HG02852 (cell line): ENCODE data around the gene TK2.
"Not testable (repeated sequence)": the region's sequence is repeated elsewhere in the genome, so short reads cannot be mapped to it uniquely, and the experiment has no call there.

Experiments
- ATAC-seq: cut with Tn5 transposase; IDR thresholded peaks from one replicate; pipeline ENCODE4 v1.9.1; 2021; ENCODE audit warnings: mild to moderate bottlenecking, moderate library complexity; ENCODE audit not compliant: unreplicated experiment

Gene TK2

DNA sequence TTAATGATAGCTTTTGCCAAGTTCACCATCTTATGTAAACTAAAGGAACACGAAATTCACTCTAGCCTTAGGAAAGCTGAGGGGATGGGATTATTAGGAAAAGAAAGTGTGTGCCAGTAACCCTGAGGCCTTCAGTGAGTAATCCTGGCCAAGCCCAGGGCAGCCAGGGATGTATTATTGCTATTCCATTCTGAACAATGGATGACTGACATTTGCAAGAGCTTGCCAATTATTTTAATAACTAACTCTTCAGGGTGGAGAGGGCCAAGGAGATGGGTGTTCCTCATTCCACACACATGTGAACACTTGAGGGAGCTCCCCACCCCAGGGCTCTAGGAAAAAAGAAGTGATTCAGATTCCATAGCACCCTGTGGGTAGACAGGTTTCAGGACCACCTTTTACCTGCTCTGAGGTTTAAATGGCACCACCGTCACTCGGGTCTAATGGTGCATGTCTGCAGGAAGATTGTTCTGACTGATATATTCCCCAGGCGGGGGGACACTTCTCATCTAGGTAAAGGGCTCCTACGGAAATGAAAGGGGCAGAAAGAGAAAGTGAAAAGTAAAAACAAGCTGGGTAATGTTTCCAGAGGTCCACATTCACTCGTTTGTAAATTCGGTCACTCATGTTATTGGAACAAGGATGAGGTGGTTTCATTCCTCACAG is 41.5 kb downstream of the TK2 start:
- ATAC-seq = peak; percentile 59

DNA sequence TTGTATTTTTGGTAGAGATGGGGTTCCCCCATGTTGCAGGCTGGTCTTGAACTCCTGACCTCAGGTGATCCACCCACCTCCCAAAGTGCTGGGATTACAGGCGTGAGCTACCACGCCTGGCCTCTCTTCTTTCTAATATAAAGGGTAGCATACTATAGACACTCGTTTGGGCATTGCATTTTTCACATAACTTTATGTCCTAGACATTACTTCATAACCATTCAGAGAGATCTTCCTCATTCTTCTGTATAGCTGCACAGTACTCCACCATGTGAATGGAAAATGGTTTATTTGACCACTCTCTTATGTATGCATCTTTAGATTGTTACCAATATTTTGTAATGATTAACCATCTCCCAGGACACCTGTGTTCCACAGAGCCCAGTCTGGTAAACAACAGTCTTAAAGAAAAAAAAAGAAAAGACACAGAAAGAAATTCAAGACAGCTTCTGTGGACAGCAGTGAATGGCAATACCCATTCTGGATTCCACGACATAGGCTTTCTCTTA is 42.1 kb downstream of the TK2 start:
- ATAC-seq = no peak

DNA sequence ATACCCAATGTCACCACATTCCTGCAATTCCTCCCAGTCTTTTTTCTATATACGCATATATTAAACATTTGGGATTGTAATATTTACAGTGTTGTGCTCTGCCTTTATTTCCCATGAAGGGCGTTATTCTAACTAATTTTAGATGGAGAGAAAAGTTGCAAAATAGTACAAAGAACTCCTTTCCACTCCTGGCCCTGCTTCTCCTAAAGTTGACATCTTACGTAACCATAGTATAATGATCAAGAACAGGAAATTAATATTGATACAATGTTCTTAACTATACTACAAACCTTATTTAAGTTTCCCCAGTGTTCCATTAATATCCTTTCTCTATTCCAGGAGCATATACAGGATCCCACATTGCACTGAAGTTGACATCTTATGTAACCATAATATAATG is 46.3 kb downstream of the TK2 start:
- no peak for ATAC-seq

DNA sequence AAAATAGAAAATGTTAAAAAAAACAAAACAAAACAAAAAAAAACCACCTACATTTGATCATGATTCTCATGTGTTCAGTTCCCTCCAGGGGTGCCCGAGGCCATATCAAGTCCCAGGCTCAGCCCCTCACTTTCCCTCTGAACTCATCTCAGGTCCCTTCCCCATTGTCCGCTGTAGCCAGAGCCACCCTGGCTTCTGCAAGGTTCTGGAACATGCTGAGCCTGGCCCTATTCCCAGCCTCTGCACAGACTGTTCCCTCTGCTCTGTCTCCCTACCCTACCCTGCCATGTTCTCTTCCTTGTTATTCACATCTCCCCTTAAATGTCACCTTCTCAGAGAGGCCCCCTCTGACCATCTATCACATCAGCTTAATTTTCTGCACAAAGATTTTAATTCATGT is 46.9 kb downstream of the TK2 start:
- ATAC-seq = no peak

DNA sequence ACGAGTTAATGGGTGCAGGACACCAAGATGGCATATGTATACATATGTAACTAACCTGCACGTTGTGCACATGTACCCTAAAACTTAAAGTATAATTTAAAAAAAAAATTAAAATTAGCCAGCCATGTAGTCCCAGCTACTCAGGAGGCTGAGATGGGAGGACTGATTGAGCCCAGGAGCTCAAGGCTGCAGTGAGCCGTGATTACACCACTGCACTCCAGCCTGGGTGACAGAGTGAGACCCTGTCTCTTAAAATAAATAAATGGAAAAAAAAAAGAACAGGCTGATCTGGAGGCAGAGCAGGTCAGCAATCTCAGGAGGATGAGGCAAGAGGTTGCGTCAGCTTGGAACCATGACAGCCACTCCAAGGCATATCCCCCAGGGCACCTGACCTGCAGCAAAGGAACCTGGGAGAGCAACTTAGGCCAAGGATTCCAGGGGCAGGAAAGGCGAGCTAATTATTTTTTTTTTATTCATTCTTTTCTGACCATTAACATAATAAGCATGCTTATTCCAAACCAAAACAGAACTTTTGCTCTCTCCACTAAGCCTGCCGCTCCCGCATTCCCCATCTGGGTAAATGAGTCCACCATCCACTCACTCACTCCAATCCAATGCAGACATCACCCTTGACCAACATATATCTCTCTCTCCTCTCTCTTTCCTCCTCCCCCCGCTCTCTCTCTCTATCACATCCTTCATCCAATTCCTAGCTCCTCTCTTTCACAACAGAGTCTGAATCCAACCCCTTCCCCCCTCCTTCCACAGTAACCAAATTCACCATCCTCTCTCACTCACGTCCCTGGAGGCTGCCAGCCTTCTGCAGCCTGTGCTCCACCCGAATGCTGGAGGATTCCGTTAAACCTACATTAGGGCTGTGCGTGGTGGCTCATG is 47.7 kb downstream of the TK2 start:
- no peak for ATAC-seq

DNA sequence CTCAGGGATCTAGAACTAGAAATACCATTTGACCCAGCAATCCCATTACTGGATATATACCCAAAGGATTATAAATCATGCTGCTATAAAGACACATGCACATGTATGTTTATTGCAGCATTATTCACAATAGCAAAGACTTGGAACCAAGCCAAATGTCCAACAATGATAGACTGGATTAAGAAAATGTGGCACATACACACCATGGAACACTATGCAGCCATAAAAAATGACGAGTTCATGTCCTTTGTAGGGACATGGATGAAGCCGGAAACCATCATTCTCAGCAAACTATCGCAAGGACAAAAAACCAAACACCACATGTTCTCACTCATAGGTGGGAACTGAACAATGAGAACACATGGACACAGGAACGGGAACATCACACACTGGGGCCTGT is 48.4 kb downstream of the TK2 start:
- ATAC-seq = not testable (repeated sequence)

DNA sequence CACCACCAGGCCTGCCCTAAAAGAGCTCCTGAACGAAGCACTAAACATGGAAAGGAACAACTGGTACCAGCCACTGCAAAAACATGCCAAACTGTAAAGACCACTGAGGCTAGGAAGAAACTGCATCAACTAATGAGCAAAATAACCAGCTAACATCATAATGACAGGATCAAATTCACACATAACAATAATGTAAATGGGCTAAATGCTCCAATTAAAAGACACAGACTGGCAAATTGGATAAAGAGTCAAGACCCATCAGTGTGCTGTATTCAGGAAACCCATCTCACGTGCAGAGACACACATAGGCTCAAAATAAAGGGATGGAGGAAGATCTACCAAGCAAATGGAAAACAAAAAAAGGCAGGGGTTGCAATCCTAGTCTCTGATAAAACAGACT is 52.0 kb downstream of the TK2 start:
- ATAC-seq = not testable (repeated sequence)

DNA sequence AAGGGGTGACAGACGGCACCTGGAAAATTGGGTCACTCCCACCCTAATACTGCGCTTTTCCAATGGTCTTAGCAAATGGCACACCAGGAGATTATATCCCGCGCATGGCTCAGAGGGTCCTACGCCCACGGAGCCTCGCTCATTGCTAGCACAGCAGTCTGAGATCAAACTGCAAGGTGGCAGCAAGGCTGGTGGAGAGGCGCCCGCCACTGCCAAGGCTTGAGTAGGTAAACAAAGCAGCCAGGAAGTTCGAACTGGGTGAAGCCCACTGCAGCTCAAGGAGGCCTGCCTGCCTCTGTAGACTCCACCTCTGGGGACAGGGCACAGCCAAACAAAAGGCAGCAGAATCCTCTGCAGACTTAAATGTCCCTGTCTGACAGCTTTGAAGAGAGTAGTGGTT is 53.7 kb downstream of the TK2 start:
- not testable (repeated sequence) for ATAC-seq

DNA sequence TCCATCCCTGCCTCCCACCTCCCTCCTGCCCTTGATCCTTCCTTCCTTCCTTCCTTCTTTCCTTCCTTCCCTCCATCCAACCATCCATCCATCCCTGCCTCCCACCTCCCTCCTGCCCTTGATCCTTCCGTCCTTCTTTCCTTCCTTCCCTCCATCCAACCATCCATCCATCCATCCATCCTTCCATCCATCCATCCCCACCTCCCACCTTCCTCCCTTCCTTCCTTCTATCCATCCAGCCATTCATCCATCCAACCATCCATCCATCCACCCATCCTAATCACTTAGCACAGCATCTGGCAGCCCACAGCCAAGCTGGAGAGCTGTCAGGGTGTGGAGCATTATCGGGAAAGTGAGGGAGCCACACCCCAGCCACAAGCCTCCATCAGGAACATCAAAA is 54.5 kb downstream of the TK2 start:
- ATAC-seq = no peak

DNA sequence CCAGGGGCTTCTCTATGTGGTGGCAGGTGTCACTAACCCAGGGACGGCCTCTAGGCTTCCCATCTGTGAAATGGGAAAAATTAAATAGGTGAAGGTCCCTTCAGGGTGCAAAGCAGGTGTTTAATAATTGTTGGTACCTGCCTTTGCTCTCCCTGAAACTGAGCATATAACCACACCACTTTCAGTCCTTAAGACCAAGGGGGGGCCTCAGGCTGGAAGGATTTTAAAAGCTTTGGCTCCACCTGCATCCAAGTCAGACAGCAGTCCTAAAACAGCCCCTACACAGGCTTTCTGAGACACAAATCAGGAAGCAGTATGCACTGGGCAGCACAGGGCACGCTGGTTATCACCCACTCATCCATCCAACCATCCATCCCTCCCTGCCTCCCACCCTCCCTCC is 55.0 kb downstream of the TK2 start:
- no peak for ATAC-seq

DNA sequence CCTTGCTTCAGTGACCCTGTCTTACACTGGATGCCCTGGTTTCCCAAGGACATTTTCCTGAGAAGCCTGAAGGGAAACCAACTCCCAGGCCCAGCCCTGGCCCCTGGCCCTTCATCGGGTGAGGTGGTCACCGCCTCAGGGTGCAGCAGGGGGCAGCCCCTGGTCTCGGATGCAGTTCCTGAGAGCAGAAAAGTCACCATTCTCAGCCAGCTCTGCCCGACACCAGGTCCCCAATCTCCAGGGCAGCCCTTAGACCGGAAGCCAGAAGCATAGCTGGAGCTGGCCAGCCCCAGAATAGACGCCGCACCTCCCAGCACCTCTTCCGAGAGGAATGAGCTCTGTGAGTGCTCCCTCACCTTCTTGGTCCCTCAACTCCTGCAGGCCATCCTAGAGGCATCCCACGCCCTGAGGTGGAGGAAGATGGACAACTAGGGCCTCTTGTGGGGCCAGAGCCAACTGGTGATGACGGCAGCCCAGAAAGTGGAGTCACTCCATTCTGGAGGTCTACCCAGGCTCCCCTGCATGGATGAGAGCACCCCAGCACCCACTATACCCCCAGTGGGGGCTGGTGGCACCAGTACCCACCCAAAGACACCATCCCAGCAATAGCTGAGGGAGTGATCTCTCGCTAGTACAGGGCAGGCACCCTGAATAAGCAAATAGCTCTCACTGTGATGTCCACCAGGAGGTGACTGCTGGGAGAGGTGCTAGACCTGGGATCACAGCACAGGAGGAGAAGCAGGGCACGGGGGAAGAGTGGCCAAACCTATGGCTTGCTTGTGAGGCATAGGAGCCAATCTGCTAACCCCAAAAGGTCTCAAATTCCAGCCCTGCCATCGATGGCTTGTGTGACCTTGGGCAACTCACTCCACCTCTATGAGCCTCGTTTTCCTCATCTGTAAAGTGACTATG is 56.2 kb downstream of the TK2 start:
- no peak for ATAC-seq

DNA sequence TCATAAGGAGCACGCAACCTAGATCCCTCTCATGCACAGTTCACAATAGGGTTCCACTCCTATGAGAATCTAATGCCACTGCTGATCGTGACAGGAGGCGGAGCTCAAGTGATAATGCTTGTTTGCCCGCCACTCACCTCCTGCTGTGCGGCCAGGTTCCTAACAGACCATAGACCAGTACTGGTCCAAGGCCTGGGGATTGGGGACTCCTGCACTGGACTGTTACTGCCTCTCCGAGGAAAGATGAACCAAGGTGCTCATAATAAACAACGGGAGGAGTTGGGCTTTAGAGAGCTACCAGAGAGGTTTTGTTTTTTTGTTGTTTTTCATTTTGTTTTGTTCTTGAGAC is 58.2 kb downstream of the TK2 start:
- no peak for ATAC-seq

DNA sequence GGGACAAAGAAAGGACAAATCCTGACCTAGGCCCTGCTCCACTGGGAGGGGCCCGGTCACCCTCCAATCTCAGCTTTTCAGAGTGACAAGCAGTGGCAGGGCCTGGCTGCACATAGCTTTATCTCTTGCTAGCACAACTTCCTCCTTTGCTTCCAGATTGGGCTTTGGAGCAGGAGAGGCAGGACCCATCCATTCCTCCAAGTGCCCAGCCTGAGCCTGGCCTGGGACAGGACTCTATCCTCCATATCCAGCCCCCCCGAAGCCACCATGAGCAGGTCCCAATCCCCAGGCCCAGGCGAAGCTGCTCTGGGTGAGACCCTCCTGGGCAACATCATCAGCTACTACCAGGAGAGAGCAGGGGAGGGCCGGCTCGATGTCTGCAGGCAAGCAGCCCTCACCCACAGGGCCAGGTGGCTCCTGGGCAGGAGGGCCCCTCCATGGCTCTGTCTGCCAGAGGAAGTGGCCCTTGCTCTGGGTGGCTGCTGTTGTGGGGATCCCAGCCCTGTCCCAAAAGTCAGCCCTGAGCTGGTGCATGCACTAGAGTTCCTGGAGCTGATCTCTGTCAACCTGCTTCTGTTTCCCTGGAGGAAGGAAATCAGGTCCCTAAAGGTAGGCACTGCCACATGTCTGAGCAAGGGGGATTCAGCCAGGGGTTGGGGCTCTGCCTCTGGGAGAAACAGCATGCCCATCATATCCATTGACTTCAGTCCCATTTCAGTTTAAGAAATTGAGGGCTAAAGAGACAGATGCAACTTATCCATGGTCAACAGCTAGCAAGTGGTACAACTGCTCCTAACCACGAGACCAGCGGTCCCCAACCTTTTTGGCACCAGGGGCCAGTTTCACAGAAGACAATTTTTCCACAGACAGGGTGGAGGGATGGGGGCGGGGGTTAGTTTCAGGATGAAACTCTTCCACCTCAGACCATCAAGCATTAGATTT is 58.9 kb downstream of the TK2 start:
- ATAC-seq = no peak

DNA sequence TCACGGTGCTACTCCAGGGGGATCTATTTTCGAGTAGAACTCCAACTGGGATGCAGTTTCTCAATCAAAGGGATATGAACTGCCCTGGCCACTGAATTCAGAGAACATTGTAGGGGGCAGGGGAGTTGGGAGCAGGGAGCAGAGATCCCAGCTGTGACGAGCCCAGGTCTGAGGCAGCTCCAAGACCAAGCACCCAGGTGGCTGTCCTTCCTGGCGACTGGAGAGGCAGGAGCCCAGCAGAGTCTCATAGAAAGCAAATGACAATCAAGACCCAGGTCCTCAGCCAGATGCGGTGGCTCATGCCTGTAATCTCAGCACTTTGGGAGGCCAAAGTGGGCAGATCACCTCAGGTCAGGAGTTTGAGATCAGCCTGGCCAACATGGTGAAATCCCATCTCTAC is 60.1 kb downstream of the TK2 start:
- ATAC-seq = no peak

DNA sequence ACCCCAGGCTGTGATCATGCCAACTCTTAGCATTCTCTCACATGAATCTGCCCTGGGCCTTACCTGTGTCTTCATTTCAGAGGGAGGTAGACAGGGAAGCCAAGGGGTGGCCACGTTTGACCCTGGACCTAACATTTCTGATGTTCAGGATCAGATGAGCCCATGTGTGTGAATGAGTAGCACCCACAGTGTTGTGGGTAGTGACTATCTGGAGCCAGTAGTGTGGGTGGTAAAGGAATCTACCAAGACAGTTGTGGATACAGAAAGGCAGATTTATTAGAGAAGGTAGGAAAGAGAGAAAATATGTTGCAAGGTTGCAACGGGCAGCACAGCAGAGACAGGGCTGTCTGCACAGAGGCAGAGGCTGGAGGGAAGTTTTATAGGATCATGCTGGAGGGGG is 60.5 kb downstream of the TK2 start:
- no peak for ATAC-seq

DNA sequence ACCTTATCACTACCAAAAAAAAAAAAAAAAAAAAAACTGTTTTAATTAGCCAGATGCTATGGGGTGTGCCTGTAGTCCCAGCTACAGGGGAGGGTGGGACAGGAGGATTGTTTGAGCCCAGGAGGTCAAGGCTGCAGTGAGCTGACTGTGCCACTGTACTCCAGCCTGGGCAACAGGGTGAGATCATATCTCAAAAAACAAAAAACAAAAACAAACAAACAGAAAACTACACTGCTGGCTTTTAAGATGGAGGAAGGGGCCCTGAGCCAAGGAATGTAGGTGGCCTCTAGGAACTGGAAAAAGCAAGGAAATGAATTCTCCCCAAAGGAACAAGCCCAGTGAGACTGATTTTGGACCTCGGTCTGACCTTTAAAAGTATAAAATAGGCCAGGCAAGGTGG is 61.4 kb downstream of the TK2 start:
- ATAC-seq = no peak

DNA sequence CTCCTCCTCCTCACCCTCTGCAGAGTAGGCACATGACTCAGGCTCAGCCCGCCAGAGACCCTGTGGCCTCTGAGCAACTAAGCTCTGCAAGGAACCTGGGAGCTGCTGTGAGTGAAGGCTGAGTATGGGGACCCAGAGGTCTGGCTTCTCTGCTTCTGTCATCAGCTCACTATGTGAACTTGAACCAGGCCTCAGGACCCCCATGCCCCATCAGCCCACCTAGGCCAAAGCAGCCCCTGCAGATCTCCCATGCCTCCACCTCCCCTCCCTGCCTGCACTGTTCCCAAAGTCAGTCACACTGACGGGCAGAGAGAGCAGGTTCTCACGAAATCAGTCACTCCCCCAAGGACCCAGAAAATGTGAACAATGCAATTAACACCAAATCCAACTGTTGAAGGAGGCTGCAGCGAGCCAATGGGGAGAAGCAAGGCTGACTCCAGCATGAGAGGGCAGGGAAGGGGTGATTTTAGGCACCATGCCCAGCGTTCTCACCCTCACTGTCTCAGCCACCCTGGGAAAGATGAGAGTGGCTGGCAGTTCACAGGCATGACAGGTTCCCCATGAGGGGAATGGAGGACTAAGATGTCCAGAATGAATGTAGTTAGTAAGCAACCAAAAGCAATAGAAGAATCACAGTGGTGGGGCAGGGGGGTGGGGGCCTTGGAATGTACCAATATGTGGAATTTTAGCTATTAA is 62.2 kb downstream of the TK2 start:
- ATAC-seq = no peak

DNA sequence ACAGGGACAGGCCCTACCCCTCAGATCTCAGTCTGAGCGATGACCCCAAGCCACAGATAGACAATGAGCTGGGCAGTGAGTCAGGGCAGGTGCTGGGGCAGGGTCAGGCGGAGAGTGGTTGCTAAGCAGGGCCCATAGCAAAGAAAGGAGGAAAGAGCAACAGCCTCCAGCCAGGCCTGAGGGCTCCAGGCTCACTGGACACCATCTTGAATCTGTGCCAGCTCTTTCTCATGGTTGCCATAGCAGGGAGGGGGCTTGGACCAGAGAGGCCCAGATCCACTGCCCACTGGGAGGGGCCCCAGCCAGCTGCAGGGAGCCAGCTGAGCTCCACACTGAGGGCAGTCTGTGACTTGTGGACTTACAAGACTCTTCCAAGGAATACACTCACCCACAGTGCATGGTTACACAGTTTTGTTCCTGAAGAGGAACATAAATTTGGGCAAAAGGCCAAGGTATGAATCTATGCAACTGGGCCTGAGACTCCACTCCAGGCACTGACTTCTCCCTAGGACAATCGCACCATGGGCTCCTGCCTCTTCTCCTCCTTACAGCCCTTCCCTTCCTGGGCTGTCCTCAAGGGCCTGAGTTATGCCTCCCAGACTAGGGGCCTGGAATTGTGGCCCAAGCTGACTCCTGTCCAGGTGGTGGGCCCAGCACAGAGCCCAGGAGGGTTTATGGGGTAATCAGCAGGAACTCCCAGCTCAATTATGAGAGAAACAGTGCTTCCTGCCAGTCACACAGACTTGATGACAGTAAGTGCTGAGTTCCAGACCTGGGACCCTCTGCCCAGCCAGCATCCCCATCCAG is 62.9 kb downstream of the TK2 start:
- ATAC-seq = no peak
